ENCODE data around the gene SHC2. TPM values are rescaled to one million over a fixed set of nuclear protein-coding genes. Genes with fewer than 3 reads are reported as not detected.

SHC2 gene
- total RNA-seq, 1 experiment from 2014 or later: 16.6 TPM

DNA sequence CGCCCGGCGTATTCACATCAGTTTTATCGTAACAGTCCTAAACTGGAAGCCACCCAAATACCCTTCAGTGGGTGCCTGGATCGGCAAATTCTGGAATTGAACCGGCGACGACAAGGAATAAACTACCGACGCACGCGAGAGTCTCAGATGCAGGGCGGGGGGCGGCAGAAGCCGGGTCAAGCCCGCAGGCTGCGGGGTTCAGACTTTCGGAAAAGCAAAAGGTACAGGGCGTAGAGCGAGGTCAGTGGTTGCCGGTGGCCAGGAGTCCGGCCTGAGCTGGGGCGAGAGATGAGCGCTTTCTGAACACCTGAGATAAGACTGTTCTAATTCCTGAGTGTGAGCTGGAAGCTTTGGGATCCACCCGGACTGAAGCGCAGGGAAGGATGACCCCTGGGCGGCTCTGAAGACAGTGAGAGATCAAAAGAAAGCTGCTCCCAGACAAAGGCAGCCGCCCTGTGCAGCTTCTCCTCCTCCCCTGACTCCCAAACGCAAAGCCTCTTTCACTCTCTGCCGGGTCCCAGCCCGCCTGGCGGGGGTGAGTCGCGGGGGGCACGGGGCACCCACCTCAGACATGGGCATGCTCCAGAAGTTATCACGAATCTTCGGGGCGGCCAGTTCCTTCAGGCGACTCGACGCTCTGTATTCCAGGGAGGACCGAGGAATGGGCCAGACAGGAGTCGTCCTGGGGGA, 90.0 kb downstream of the SHC2 start:
- Histone ChIP-seq H2BK20ac (ENCODE audit: low read depth, low read length, poor library complexity, severe bottlenecking) (no peak overlapping the region), H3K4ac (ENCODE audit: low read depth, low read length) (no peak overlapping the region), H3K18ac (ENCODE audit: insufficient read length, low read depth, low read length) (no peak overlapping the region), H2BK5ac (ENCODE audit: insufficient read length, low read length) (no peak overlapping the region), H3K9ac (ENCODE audit: extremely low read depth, insufficient read length, low read length) (no peak overlapping the region), H3K4me1 (ENCODE audit: insufficient read depth, low read length) (no peaks in the 10 kb centered on the region), H2BK12ac (ENCODE audit: insufficient read length, low read depth, low read length) (no peak overlapping the region), H2AK5ac (ENCODE audit: insufficient read length, low read length) (no peak overlapping the region), H3K23me2 (ENCODE audit: insufficient read length, low read depth, low read length, poor library complexity, severe bottlenecking) (no peaks in the 10 kb centered on the region), H3K56ac (ENCODE audit: insufficient read length, low read depth, low read length) (no peak overlapping the region), H2AFZ (ENCODE audit: low read length) (no peak overlapping the region), H4K8ac (replicated peaks; ENCODE audit: insufficient read length, low read depth, low read length) (no peak overlapping the region), H3T11ph (ENCODE audit: low read length) (no peak overlapping the region), H2BK15ac (ENCODE audit: low read depth, low read length) (no peak overlapping the region), H4K91ac (ENCODE audit: insufficient read length, low read depth, low read length) (no peak overlapping the region), H3K9me3 (ENCODE audit: control insufficient read depth, low read depth, low read length) (no peaks in the 10 kb centered on the region), H3K79me2 (ENCODE audit: insufficient read depth, low read length) (no peaks in the 10 kb centered on the region), H4K5ac (ENCODE audit: insufficient read length, low read depth, low read length) (no peak overlapping the region), H3K4me2 (ENCODE audit: insufficient read depth, insufficient read length, low read length) (no peak overlapping the region), H3K23ac (ENCODE audit: insufficient read length, low read depth, low read length) (no peak overlapping the region), H3K14ac (ENCODE audit: insufficient read depth, low read length) (no peak overlapping the region), H3K27me3 (ENCODE audit: insufficient read depth, low read length) (no peaks in the 10 kb centered on the region), H3K79me1 (ENCODE audit: insufficient read depth, low read depth, low read length, poor library complexity, severe bottlenecking) (no peaks in the 10 kb centered on the region), H2BK120ac (ENCODE audit: low read depth, low read length, poor library complexity, severe bottlenecking) (no peak overlapping the region), H3K27ac (ENCODE audit: insufficient read length, low read depth, low read length) (no peak overlapping the region), H4K20me1 (ENCODE audit: control insufficient read depth, insufficient read depth, insufficient read length) (no peaks in the 10 kb centered on the region)
- WGBS (ENCODE audit: extremely low coverage, insufficient read length, low lambda C conversion rate): no CpG with 5 or more reads among the region's 43 CpGs
- H3K27ac Mint-ChIP-seq: no peak overlapping the region; a peak in 1 of 7 replicates
- TF ChIP-seq, protein P1, sequence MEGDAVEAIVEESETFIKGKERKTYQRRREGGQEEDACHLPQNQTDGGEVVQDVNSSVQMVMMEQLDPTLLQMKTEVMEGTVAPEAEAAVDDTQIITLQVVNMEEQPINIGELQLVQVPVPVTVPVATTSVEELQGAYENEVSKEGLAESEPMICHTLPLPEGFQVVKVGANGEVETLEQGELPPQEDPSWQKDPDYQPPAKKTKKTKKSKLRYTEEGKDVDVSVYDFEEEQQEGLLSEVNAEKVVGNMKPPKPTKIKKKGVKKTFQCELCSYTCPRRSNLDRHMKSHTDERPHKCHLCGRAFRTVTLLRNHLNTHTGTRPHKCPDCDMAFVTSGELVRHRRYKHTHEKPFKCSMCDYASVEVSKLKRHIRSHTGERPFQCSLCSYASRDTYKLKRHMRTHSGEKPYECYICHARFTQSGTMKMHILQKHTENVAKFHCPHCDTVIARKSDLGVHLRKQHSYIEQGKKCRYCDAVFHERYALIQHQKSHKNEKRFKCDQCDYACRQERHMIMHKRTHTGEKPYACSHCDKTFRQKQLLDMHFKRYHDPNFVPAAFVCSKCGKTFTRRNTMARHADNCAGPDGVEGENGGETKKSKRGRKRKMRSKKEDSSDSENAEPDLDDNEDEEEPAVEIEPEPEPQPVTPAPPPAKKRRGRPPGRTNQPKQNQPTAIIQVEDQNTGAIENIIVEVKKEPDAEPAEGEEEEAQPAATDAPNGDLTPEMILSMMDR (conservative IDR thresholded peaks at IDR 0.05): no peak
- H3K4me1 Mint-ChIP-seq: peaks cover 0 to 8% of the 10 kb centered on the region in 2 experiments; a peak in 1 of 4 replicates
- peaks cover 3 to 4% of the 10 kb centered on the region in 2 experiments; a peak in 3 of 5 replicates for H3K9me3 Mint-ChIP-seq
- DNase-seq: no peak
- no peak overlapping the region for H3K4me3 Mint-ChIP-seq
- peaks cover 0 to 4% (median 3%) of the 10 kb centered on the region in 3 experiments; a peak in 4 of 7 replicates for H3K36me3 Mint-ChIP-seq (ENCODE audit: insufficient read depth in 1 of 3, low read depth in 3 of 3)
- peaks cover 30% of the 10 kb centered on the region for H3K27me3 Mint-ChIP-seq (ENCODE audit: low read depth)
